ENCODE results near the gene USP22. TPM values are rescaled to one million over a fixed set of nuclear protein-coding genes. Genes with fewer than 3 reads are reported as not detected.

The USP22 gene
- total RNA-seq, 1 donor from 2014 or later: 156 TPM

DNA sequence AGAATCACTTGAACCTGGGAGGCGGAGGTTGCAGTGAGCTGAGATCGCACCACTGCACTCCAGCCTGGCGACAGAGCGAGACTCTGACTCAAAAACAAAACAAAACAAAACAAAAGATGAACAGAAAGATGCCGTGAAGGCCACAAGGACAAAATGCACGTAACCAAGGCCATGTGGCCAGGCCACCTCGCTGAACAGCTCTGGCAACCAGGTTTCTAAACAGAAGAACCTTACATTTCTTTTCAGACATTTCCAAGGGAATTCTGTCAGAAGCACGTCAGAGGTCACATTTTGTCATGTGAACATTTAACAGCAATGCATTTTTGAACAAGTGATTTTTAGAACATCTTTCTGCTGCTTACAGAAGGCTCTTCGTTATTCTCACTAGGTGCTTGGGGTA, 28.8 kb downstream of the USP22 start:
- no peak overlapping the region for H3K9ac ChIP-seq (ENCODE audit: low read depth in 1 of 3, low read length in 3 of 3)
- no peak overlapping the region for H3K4me3 ChIP-seq (ENCODE audit: low read length in 3 of 3)
- no peaks in the 10 kb centered on the region for H3K9me3 ChIP-seq (ENCODE audit: control insufficient read depth in 3 of 3, low read length in 3 of 3)
- no peak overlapping the region for H3K27ac ChIP-seq (ENCODE audit: low read depth, low read length)
- no peaks in the 10 kb centered on the region for H3K27me3 ChIP-seq (ENCODE audit: control insufficient read depth in 3 of 3, insufficient read depth in 3 of 3, low read length in 3 of 3)
- H3K36me3 ChIP-seq (ENCODE audit: control insufficient read depth in 3 of 3, insufficient read depth in 3 of 3, low read length in 3 of 3): peaks cover 82 to 96% (median 92%) of the 10 kb centered on the region in 3 donors
- H3K4me1 ChIP-seq (ENCODE audit: control insufficient read depth in 3 of 3, insufficient read depth in 3 of 3, low read length in 3 of 3): peaks cover 0 to 9% (median 0%) of the 10 kb centered on the region in 3 donors

DNA sequence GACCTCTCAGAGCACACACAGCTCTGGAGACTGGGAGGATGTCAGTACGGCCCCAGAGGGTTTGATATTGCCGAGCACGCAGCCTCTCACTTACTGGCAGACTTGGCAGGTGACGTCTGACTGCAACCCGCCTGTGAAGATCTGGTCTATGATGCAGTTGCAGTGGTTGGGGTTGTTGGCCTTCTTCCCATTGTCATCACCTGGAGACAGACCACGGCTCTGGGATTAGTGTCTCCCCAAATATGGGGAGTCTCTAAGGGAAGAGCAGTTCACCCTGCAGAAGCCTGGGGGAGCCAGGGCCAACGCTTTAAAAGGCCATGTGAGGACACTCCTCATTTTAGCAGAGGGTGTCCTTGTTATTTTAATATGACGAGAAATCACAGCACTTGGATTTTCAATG, 30.1 kb downstream of the USP22 start:
- no peak overlapping the region for H3K27ac ChIP-seq (ENCODE audit: low read depth, low read length)
- peaks cover 0 to 9% (median 0%) of the 10 kb centered on the region in 3 donors for H3K4me1 ChIP-seq (ENCODE audit: control insufficient read depth in 3 of 3, insufficient read depth in 3 of 3, low read length in 3 of 3)
- H3K27me3 ChIP-seq (ENCODE audit: control insufficient read depth in 3 of 3, insufficient read depth in 3 of 3, low read length in 3 of 3): no peaks in the 10 kb centered on the region
- peaks cover 81 to 94% (median 90%) of the 10 kb centered on the region in 3 donors for H3K36me3 ChIP-seq (ENCODE audit: control insufficient read depth in 3 of 3, insufficient read depth in 3 of 3, low read length in 3 of 3)
- no peak overlapping the region for H3K9ac ChIP-seq (ENCODE audit: low read depth in 1 of 3, low read length in 3 of 3)
- H3K9me3 ChIP-seq (ENCODE audit: control insufficient read depth in 3 of 3, low read length in 3 of 3): no peaks in the 10 kb centered on the region
- H3K4me3 ChIP-seq (ENCODE audit: low read length in 3 of 3): no peak overlapping the region

DNA sequence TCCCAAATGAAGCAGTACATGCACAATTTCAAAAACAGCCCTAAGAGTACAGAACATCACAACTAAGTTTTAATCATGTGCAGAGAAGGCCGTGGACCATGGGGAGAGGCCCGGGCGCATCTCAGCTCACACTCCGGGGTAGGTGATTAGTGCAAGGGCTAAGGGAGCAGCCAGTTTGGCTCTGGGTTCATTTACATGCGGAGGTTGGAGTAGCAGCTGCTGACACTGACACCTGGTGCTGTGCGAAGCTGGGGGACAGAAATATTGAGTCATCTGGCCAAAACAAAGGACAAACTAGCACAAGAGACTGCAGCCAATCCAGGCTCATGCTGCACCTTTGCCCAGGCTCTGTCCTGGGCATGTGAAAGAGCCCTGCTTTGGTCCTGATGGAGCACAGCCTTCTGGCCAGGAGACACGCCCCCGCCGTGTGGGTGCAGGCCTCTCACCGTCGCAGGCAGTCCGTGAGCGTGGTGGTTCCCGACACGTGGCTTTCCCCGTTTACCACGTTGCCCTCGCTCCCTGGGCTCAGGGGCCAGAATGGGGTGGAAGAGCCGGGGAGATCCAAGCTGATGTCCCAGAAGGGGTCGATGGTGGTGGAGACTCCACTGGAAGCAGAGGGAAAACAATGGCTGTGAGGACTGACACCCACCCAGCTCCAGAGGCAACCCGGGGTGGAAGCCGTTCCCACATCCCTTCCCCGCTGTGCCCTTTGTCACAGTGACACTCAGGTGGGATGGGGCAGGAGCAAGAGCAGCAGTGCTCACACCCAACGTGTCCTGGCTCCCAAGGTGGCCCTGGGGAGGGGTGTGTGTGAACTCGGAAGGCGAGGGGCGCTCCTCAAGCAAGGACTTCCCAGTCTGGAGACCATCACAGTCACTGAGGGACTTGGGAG, 31.9 kb downstream of the USP22 start:
- Histone ChIP-seq H3K27me3 (ENCODE audit: control insufficient read depth in 3 of 3, insufficient read depth in 3 of 3, low read length in 3 of 3) (no peaks in the 10 kb centered on the region), H3K27ac (ENCODE audit: low read depth, low read length) (no peak overlapping the region), H3K4me3 (ENCODE audit: low read length in 3 of 3) (no peak overlapping the region), H3K4me1 (ENCODE audit: control insufficient read depth in 3 of 3, insufficient read depth in 3 of 3, low read length in 3 of 3) (peaks cover 0 to 7% (median 0%) of the 10 kb centered on the region in 3 donors), H3K9me3 (ENCODE audit: control insufficient read depth in 3 of 3, low read length in 3 of 3) (no peaks in the 10 kb centered on the region), H3K9ac (ENCODE audit: low read depth in 1 of 3, low read length in 3 of 3) (no peak overlapping the region), H3K36me3 (ENCODE audit: control insufficient read depth in 3 of 3, insufficient read depth in 3 of 3, low read length in 3 of 3) (peaks cover 78 to 94% (median 89%) of the 10 kb centered on the region in 3 donors)

DNA sequence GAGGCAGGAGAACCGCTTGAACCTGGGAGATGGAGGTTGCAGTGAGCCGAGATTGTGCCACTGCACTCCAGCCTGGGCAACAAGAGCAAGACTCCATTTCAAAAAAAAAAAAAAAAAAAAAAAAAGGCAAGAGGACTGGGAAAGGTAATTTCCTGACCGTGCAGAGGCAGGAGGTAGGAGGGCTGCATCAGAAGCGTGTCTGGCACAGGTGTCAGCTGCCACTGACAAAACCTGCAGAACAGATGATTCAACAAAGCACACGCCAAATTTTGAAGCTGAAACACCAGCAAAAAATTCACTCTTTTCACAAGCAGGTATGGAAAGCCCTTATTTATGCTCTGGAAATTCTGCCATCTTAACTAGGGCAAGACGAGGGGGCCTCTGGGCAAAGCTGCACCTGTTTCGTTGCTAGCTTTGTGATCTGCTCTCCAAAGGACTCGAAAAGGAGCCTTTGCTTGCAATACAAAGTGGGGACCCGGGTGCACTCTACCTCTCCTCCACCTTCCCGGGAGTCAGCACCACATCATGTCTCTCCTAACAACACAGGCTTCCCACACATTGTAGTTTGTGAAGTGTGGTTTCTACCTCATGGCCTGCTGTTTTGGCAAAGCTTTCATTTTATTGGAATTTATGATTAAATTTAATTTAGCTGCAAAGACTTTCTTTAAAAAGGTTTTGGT, 33.7 kb downstream of the USP22 start:
- H3K36me3 ChIP-seq (ENCODE audit: control insufficient read depth in 3 of 3, insufficient read depth in 3 of 3, low read length in 3 of 3): peaks cover 78 to 94% (median 89%) of the 10 kb centered on the region in 3 donors
- no peak overlapping the region for H3K9ac ChIP-seq (ENCODE audit: low read depth in 1 of 3, low read length in 3 of 3)
- H3K27ac ChIP-seq (ENCODE audit: low read depth, low read length): no peak overlapping the region
- H3K4me3 ChIP-seq (ENCODE audit: low read length in 3 of 3): no peak overlapping the region
- peaks cover 0 to 11% (median 5%) of the 10 kb centered on the region in 3 donors for H3K4me1 ChIP-seq (ENCODE audit: control insufficient read depth in 3 of 3, insufficient read depth in 3 of 3, low read length in 3 of 3)
- no peaks in the 10 kb centered on the region for H3K27me3 ChIP-seq (ENCODE audit: control insufficient read depth in 3 of 3, insufficient read depth in 3 of 3, low read length in 3 of 3)
- no peaks in the 10 kb centered on the region for H3K9me3 ChIP-seq (ENCODE audit: control insufficient read depth in 3 of 3, low read length in 3 of 3)

DNA sequence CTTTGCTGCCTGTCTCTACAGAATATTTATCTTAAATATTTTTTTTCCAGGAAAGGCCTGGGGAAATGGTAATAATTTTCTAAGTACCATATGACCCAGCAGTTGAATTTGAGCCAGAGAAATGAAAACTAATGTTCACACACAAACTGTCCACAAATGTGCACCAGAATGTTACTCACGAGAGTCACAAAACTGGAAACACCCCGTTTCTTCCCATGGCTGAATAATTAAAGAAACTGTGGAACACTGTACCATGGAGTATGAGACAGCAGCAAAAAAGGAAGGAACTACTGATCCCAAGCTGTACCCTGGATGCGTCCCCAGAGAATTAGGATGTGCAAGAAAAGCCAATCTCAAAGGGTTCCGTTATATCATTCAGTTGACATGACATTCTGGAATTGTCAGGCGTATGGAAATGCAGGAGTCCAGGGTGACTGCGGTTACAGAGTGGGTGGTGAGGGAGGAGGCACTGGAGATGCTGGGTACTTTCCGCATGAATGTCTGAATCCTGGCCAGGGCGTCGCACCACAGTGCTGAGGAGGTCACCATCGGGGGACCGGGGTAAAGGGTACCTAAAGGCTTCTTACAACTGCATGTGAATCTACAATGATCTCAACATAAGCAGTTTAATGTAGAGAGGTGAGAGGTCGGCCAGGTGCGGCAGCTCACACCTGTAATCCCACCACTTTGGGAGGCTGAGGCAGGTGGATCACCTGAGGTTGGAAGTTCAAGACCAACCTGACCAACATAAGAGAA, 34.5 kb downstream of the USP22 start:
- peaks cover 82 to 97% (median 91%) of the 10 kb centered on the region in 3 donors for H3K36me3 ChIP-seq (ENCODE audit: control insufficient read depth in 3 of 3, insufficient read depth in 3 of 3, low read length in 3 of 3)
- no peaks in the 10 kb centered on the region for H3K27me3 ChIP-seq (ENCODE audit: control insufficient read depth in 3 of 3, insufficient read depth in 3 of 3, low read length in 3 of 3)
- H3K9me3 ChIP-seq (ENCODE audit: control insufficient read depth in 3 of 3, low read length in 3 of 3): no peaks in the 10 kb centered on the region
- H3K27ac ChIP-seq (ENCODE audit: low read depth, low read length): no peak overlapping the region
- H3K9ac ChIP-seq (ENCODE audit: low read depth in 1 of 3, low read length in 3 of 3): no peak overlapping the region
- H3K4me3 ChIP-seq (ENCODE audit: low read length in 3 of 3): no peak overlapping the region
- H3K4me1 ChIP-seq (ENCODE audit: control insufficient read depth in 3 of 3, insufficient read depth in 3 of 3, low read length in 3 of 3): peaks cover 0 to 11% (median 5%) of the 10 kb centered on the region in 3 donors

DNA sequence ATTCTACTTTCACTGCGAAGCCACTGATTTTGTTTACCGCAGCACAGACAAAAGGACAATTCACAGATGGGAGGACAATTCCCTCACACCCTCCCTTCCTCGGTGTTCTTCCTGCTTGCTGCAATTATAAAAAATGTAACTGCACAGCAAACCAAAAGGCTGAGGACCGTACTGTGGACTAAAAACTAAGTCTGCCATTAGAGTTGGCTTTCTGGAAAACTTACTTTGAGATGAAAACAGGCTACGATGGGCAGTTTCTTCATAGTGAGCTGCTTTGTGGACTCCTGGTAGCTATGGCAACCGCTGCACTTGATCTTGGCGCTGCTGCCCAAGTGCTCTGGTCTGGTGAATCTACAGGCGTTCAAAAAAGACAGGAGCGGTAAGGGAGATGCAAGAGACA, 35.2 kb downstream of the USP22 start:
- no peaks in the 10 kb centered on the region for H3K9me3 ChIP-seq (ENCODE audit: control insufficient read depth in 3 of 3, low read length in 3 of 3)
- no peaks in the 10 kb centered on the region for H3K27me3 ChIP-seq (ENCODE audit: control insufficient read depth in 3 of 3, insufficient read depth in 3 of 3, low read length in 3 of 3)
- H3K27ac ChIP-seq (ENCODE audit: low read depth, low read length): no peak overlapping the region
- no peak overlapping the region for H3K9ac ChIP-seq (ENCODE audit: low read depth in 1 of 3, low read length in 3 of 3)
- H3K36me3 ChIP-seq (ENCODE audit: control insufficient read depth in 3 of 3, insufficient read depth in 3 of 3, low read length in 3 of 3): peaks cover 81 to 96% (median 90%) of the 10 kb centered on the region in 3 donors
- H3K4me3 ChIP-seq (ENCODE audit: low read length in 3 of 3): no peak overlapping the region
- peaks cover 0 to 7% (median 5%) of the 10 kb centered on the region in 3 donors for H3K4me1 ChIP-seq (ENCODE audit: control insufficient read depth in 3 of 3, insufficient read depth in 3 of 3, low read length in 3 of 3)

DNA sequence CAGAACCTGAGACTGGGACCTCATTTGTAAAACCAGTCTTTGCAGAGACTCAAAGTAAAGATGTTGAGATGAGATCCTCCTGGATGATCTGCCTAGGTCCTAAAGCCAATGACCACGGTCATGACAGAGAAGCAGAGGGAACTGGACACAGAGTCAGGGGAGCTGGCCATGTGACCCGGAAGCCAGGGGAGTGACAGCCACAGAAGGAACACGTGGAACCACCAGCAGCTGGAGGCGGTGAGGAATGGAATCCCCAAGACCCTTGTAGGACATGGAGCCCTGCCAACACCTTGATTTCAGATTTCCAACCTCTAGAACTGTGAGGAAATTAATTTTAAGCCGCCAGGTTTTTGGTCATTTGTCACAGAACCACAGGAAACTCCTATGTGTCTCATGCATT, 37.0 kb downstream of the USP22 start:
- peaks cover 76 to 89% (median 82%) of the 10 kb centered on the region in 3 donors for H3K36me3 ChIP-seq (ENCODE audit: control insufficient read depth in 3 of 3, insufficient read depth in 3 of 3, low read length in 3 of 3)
- no peak overlapping the region for H3K9ac ChIP-seq (ENCODE audit: low read depth in 1 of 3, low read length in 3 of 3)
- H3K4me1 ChIP-seq (ENCODE audit: control insufficient read depth in 3 of 3, insufficient read depth in 3 of 3, low read length in 3 of 3): peaks cover 12 to 18% (median 17%) of the 10 kb centered on the region in 3 donors
- no peak overlapping the region for H3K27ac ChIP-seq (ENCODE audit: low read depth, low read length)
- H3K27me3 ChIP-seq (ENCODE audit: control insufficient read depth in 3 of 3, insufficient read depth in 3 of 3, low read length in 3 of 3): no peaks in the 10 kb centered on the region
- no peak overlapping the region for H3K4me3 ChIP-seq (ENCODE audit: low read length in 3 of 3)
- no peaks in the 10 kb centered on the region for H3K9me3 ChIP-seq (ENCODE audit: control insufficient read depth in 3 of 3, low read length in 3 of 3)

DNA sequence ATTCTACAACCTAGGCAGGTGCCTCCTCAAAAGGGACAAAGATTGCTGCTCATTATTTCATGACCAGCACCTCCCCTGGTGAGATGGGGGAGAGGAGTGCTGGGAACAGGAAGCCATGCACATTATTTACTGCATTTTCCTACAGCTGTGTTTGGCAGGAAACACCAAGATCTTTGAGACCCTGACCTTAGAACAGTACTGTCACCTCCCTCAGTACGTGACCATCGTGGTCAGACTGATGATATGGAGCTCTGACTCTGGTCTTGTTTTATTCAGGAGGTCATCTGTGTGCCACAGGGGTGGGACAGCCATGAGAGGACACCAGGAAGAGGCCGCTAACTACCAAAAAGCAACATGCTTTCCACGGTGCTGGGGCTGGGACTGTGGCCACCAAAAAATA, 37.4 kb downstream of the USP22 start:
- no peak overlapping the region for H3K27ac ChIP-seq (ENCODE audit: low read depth, low read length)
- H3K27me3 ChIP-seq (ENCODE audit: control insufficient read depth in 3 of 3, insufficient read depth in 3 of 3, low read length in 3 of 3): no peaks in the 10 kb centered on the region
- H3K9ac ChIP-seq (ENCODE audit: low read depth in 1 of 3, low read length in 3 of 3): no peak overlapping the region
- no peaks in the 10 kb centered on the region for H3K9me3 ChIP-seq (ENCODE audit: control insufficient read depth in 3 of 3, low read length in 3 of 3)
- H3K36me3 ChIP-seq (ENCODE audit: control insufficient read depth in 3 of 3, insufficient read depth in 3 of 3, low read length in 3 of 3): peaks cover 72 to 85% (median 81%) of the 10 kb centered on the region in 3 donors
- no peak overlapping the region for H3K4me3 ChIP-seq (ENCODE audit: low read length in 3 of 3)
- peaks cover 12 to 22% (median 19%) of the 10 kb centered on the region in 3 donors for H3K4me1 ChIP-seq (ENCODE audit: control insufficient read depth in 3 of 3, insufficient read depth in 3 of 3, low read length in 3 of 3)

DNA sequence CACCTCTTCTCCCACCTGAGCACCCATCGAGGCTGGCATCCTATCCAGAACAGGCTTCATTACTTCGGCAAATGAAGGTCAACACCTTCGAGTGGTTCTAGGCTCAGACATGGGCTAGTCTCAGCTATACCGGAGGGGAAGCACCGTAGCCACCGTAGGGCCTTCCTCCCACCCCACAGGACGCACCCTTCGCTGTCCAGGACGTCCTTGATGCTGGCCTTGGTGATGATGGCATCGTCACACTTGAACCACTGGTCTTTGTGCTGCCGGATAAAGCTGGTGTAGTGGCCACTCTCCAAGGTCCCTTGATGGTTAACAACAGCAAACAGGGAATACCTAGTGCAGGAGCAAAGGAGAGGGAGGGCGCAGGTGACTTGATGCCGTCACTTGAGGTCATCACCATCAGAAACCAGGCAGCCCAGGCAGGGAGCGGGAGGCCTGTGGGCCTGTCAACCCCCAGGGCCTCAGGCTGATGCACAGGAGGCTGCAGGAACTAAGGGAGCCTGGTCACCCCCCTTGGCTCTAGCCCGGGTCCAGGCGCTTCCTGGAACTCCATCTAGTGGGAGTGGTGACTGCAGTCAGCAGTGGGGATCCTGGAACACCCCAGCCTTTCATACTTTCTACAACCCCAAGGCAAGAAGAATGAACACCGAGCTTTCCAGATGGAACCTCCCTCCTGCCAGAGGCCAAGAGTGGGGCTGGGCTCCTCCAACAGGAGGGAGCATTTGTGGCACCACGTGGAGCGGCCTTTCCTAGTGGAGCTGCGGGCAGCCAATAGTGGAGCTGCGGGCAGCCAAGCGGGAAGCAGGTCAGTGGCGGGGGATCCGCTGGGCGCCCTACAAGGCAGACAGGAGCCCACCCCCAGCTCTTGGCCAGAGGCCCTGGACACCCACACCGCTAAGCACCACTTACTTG, 38.5 kb downstream of the USP22 start:
- no peak overlapping the region for H3K9ac ChIP-seq (ENCODE audit: low read depth in 1 of 3, low read length in 3 of 3)
- H3K4me3 ChIP-seq (ENCODE audit: low read length in 3 of 3): no peak overlapping the region
- no peaks in the 10 kb centered on the region for H3K9me3 ChIP-seq (ENCODE audit: control insufficient read depth in 3 of 3, low read length in 3 of 3)
- no peak overlapping the region for H3K27ac ChIP-seq (ENCODE audit: low read depth, low read length)
- peaks cover 73 to 75% (median 74%) of the 10 kb centered on the region in 3 donors for H3K36me3 ChIP-seq (ENCODE audit: control insufficient read depth in 3 of 3, insufficient read depth in 3 of 3, low read length in 3 of 3)
- peaks cover 12 to 33% (median 24%) of the 10 kb centered on the region in 3 donors for H3K4me1 ChIP-seq (ENCODE audit: control insufficient read depth in 3 of 3, insufficient read depth in 3 of 3, low read length in 3 of 3)
- H3K27me3 ChIP-seq (ENCODE audit: control insufficient read depth in 3 of 3, insufficient read depth in 3 of 3, low read length in 3 of 3): no peaks in the 10 kb centered on the region
